GM19351 (cell line): Measurements from ENCODE around the gene SARM1.

ENCODE experiments used
- ATAC-seq: cut with Tn5 transposase; IDR thresholded peaks from one replicate; pipeline ENCODE4 v1.9.1; 2021; ENCODE audit warnings: mild to moderate bottlenecking, moderate library complexity; ENCODE audit not compliant: unreplicated experiment

SARM1 gene

GRCh38 chr17:28340374-28340773 lies 31.1 kb upstream of the SARM1 start:
- ATAC-seq: no peak

GRCh38 chr17:28341516-28341915 lies 30.0 kb upstream of the SARM1 start:
- no peak for ATAC-seq

- ATAC-seq: no peak
Observed at GRCh38 chr17:28342313-28342712, 29.2 kb upstream of the SARM1 start.

GRCh38 chr17:28343491-28343932 lies 28.0 kb upstream of the SARM1 start:
- ATAC-seq: no peak

GRCh38 chr17:28344011-28344410 lies 27.5 kb upstream of the SARM1 start:
- ATAC-seq: no peak

- ATAC-seq: no peak
Observed at GRCh38 chr17:28344435-28344901, 27.0 kb upstream of the SARM1 start.

GRCh38 chr17:28345419-28346198 lies 25.9 kb upstream of the SARM1 start:
- ATAC-seq: no peak

GRCh38 chr17:28346199-28346580 lies 25.3 kb upstream of the SARM1 start:
- no peak for ATAC-seq

GRCh38 chr17:28346746-28347246 lies 24.7 kb upstream of the SARM1 start:
- ATAC-seq: no peak

GRCh38 chr17:28347261-28347891 lies 24.1 kb upstream of the SARM1 start:
- no peak for ATAC-seq

GRCh38 chr17:28348979-28349378 lies 22.5 kb upstream of the SARM1 start:
- ATAC-seq: no peak

GRCh38 chr17:28350271-28350670 lies 21.2 kb upstream of the SARM1 start:
- no peak for ATAC-seq

GRCh38 chr17:28357061-28357900 lies 14.2 kb upstream of the SARM1 start, which contains the start of gene POLDIP2:
POLDIP2 (minus strand) TSS chr17:28357527; CDS start chr17:28357448, 79 bp downstream.
- ATAC-seq: peak; percentile 95

GRCh38 chr17:28357901-28358197 lies 13.6 kb upstream of the SARM1 start:
- no peak for ATAC-seq

- ATAC-seq: no peak
Observed at GRCh38 chr17:28363186-28363585, 8.3 kb upstream of the SARM1 start.

GRCh38 chr17:28363776-28364650 lies 7.5 kb upstream of the SARM1 start:
- no peak for ATAC-seq

GRCh38 chr17:28364665-28365363 lies 6.7 kb upstream of the SARM1 start, which contains the start of gene SEBOX:
SEBOX (minus strand) TSS chr17:28365199; CDS start chr17:28365151, 48 bp downstream.
- ATAC-seq: no peak

- ATAC-seq: no peak
Observed at GRCh38 chr17:28365487-28365886, 6.0 kb upstream of the SARM1 start.

- no peak for ATAC-seq
Observed at GRCh38 chr17:28366605-28367004, 4.9 kb upstream of the SARM1 start.
